Thyroid gland (tissue), 4 donors: Measurements from ENCODE around the gene KCNMA1. TPM values are rescaled to one million over a fixed set of nuclear protein-coding genes. Genes with fewer than 3 reads are reported as not detected.
"Not testable (repeated sequence)": the region's sequence is repeated elsewhere in the genome, so short reads cannot be mapped to it uniquely, and the experiment has no call there.

Experiments used
- DNase-seq, 2 donors: peaks; one replicate each; pipeline ENCODE4 v3.0.0-alpha.2; 2019
- H3K27ac ChIP-seq, 3 donors: fragments of 200-600 bp; sonication (generic); 1 replicate in 2 of 3; 2 replicates in 1 of 3; pipeline ENCODE4 v1.5.1; 2016 to 2019; ENCODE audit warnings: mild to moderate bottlenecking in 1 of 3, moderate library complexity in 1 of 3
- H3K27me3 ChIP-seq: fragments of 200-600 bp; sonication (generic); one replicate; pipeline ENCODE4 v1.5.1; 2019
- H3K36me3 ChIP-seq, 2 donors: fragments of 200-600 bp; sonication (generic); one replicate each; pipeline ENCODE4 v1.5.1; 2016 to 2019
- H3K4me1 ChIP-seq, 2 donors: fragments of 200-600 bp; sonication (generic); one replicate each; pipeline ENCODE4 v1.5.1; 2017 to 2019
- H3K4me3 ChIP-seq, 3 donors: fragments of 200-600 bp; sonication (generic); replicated peaks in 1 of 3; 1 replicate in 2 of 3; 2 replicates in 1 of 3; pipeline ENCODE4 v1.5.1; 2016; ENCODE audit warnings: mild to moderate bottlenecking in 1 of 3
- H3K9me3 ChIP-seq: fragments of 200-600 bp; sonication (generic); one replicate; pipeline ENCODE4 v1.5.1; 2017
- POLR2A ChIP-seq, 2 donors: fragments of 450-650 bp; IDR thresholded peaks; one replicate each; pipeline ENCODE4 v1.6.1; 2017; ENCODE audit warnings: antibody characterized with exemption in 2 of 2, mild to moderate bottlenecking in 2 of 2, moderate library complexity in 1 of 2
- WGBS, 2 donors: methylation state at CpG; one replicate each; pipeline ENCODE4 v1.1.5; 2017; 5-methylcytosine and 5-hydroxymethylcytosine counted together
- intact Hi-C: fragments of 100-400 bp; cut with DNase I; formaldehyde crosslinking; loops from one replicate; pipeline ENCODE4 v1.15.1; 2023
- total RNA-seq, 4 donors: library from RNA; depleted of rRNA; stranded (reverse); fragments of >200 nt; gene quantifications; one replicate each; pipeline ENCODE4 v1.2.3, GENCODE V29; 2016
- TF ChIP-seq, protein P1 (sequence below), 6 experiments: fragments of 200-600 bp in 3 of 6; fragments of 450-650 bp in 3 of 6; sonication (generic) in 3 of 6; IDR thresholded peaks; one replicate each; pipeline ENCODE4 v1.5.1; 2016 to 2019; ENCODE audit warnings: antibody characterized with exemption in 6 of 6, mild to moderate bottlenecking in 2 of 6, inconsistent platforms in 1 of 6, moderate library complexity in 1 of 6

Gene KCNMA1
- total RNA-seq: 1 to 10 TPM; 2.5 to 5.1 (median 3.6) TPM

DNA sequence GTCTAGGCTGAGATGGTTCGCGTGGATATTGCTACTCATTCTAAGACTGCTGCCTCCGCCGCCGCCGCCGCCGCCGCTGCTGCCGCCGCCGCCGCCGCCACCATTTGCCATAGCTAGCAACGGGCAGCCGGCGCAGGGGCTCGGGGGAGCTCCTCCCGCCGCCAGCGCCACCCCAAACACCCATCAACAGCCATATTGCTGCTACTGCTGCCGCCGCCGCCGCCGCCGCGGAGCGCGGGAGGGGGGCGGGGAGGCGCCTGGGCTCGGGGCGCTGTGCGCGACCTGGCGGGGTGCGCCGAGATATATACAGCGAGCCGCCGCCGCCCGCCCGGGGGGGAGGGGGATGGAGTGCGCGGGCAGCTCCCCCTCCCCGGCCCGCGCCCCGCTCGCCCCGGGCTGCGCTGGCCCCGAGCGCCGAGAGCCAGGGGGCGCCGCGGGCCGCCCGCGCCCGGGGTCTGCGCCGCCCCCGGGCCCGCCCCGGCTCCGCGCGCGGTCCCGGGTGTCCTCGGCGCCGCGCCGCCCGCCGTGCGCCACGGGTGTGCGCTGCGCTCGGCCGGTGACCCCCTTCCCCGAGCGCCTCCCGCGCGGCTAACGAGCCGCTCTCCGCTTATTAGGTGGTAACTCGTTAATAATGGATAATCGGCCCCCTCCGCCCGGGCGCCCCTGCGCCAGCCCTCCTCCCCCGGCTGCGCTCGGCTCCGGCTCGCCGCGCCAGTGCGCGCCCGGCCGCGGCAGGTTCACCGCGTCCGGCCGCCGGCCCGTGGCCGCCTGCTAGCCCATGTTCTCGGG is at the start of gene KCNMA1:
TSS of gene KCNMA1 (minus strand) at position 277 of the 789 bp plus-strand sequence.
- no peak for TF ChIP-seq POLR2A (IDR thresholded peaks at IDR 0.05)
- TF ChIP-seq, protein P1, sequence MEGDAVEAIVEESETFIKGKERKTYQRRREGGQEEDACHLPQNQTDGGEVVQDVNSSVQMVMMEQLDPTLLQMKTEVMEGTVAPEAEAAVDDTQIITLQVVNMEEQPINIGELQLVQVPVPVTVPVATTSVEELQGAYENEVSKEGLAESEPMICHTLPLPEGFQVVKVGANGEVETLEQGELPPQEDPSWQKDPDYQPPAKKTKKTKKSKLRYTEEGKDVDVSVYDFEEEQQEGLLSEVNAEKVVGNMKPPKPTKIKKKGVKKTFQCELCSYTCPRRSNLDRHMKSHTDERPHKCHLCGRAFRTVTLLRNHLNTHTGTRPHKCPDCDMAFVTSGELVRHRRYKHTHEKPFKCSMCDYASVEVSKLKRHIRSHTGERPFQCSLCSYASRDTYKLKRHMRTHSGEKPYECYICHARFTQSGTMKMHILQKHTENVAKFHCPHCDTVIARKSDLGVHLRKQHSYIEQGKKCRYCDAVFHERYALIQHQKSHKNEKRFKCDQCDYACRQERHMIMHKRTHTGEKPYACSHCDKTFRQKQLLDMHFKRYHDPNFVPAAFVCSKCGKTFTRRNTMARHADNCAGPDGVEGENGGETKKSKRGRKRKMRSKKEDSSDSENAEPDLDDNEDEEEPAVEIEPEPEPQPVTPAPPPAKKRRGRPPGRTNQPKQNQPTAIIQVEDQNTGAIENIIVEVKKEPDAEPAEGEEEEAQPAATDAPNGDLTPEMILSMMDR (IDR thresholded peaks at IDR 0.05): no peak
- Histone ChIP-seq H3K27me3 (peaks cover 17% of the 10 kb centered on the region), H3K9me3 (no peaks in the 10 kb centered on the region), H3K4me1 (peaks cover 0 to 12% of the 10 kb centered on the region in 2 donors), H3K4me3 (peak within 1 kb of the TSS in 1 of 3 donors; percentile 27), H3K27ac (no peak within 1 kb of the TSS), H3K36me3 (no peaks in the 10 kb centered on the region)
- no peak for DNase-seq
- WGBS, 2 donors: 1 to 5% methylated on average over 9 to 17 of the region's 121 CpGs
- intact Hi-C loops: loop anchor here (2.0 kb wide), 1 partner anchor 245 kb away; no protein-coding TSS in a partner anchor

DNA sequence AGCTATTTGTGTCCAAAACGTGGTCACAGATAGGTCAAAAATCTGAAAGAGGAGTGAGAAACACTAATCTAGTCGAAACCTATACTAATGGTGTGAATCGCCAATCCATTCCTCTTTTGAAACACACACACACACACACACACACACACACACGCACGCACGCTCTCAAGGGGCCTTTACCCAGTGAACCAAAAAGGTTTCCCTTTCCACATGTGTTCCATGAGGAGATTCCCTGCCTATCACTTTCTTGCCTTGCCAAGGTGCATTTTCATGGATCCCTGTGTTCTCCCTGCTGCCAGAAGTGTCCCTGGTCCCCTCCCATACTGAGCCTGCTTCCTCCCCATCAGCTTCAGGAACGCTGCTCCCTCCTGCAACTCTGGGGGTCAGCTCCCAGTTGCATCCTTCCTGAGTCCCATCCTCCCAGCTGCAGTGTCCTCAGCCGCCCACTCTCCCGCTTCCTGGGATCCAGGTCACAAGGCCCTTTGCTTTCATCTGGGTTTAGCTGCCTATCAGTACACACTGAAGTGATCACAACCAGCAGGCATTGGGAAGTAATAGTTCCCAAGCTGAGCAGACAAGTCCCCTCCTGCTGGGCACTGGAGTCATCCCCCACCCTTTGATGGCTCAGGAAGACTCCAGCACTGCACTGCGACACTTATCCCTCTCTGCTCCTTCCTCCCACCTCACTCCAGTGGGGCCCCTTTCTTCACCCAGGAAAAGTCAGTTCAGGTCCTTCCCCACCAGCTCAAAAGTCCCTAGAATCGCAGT is 49.2 kb upstream of the KCNMA1 start:
- Histone ChIP-seq H3K27me3 (no peaks in the 10 kb centered on the region), H3K4me3 (no peak overlapping the region), H3K36me3 (no peaks in the 10 kb centered on the region), H3K27ac (no peak overlapping the region), H3K9me3 (no peaks in the 10 kb centered on the region), H3K4me1 (no peaks in the 10 kb centered on the region)
- DNase-seq: no peak
- TF ChIP-seq POLR2A (IDR thresholded peaks at IDR 0.05): no peak
- TF ChIP-seq, protein P1 (IDR thresholded peaks at IDR 0.05): no peak
- 72 to 77% methylated on average over 11 of the region's 11 CpGs for WGBS, 2 donors
- intact Hi-C loops: no loop called here

DNA sequence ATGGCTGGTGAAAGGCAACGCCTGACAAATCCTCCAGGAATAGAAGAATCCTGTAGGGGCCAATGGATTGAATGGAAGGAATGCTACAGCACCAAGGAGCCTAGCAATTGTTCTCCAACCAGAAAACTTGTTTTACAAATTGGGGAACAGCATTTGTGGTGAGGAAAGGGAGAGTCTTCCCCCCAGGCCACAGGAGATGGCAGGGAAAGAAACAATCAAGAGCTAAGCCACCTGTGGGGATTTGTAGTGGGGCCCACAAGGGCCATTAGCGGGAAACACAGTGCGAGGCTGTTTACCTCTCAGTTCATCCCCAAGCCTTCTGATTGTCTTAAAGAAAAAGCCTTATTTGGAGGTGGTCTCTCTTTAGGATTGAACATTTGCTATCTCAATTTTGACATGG is 48.5 kb upstream of the KCNMA1 start:
- Histone ChIP-seq H3K27me3 (no peaks in the 10 kb centered on the region), H3K4me3 (no peak overlapping the region), H3K9me3 (no peaks in the 10 kb centered on the region), H3K4me1 (no peaks in the 10 kb centered on the region), H3K27ac (no peak overlapping the region), H3K36me3 (no peaks in the 10 kb centered on the region)
- no peak for DNase-seq
- TF ChIP-seq, protein P1 (IDR thresholded peaks at IDR 0.05): no peak
- no peak for TF ChIP-seq POLR2A (IDR thresholded peaks at IDR 0.05)
- WGBS, 2 donors: 77 to 83% methylated on average over 3 of the region's 3 CpGs
- intact Hi-C loops: no loop called here

DNA sequence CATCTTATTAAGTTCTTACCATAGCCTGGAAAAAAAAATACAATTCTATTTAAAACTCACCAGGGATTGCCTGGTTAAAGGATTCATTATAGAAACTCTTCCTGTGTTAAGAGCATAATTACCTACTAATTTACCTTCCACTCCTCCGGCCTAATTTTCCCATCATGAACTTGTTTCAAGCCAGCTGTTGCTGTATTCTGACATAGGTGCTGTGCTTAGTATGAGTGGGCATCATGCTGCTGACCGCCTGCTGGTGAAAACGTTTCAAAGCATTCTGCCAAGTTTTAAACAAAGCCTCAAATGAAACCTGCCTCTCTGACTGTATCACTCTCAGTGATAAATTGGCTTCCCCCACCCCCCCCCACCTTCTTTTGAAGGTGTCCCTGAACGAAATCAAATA is 47.8 kb upstream of the KCNMA1 start:
- intact Hi-C loops: no loop called here
- H3K9me3 ChIP-seq: no peaks in the 10 kb centered on the region
- no peak overlapping the region for H3K4me3 ChIP-seq
- 62 to 68% methylated on average over 4 of the region's 4 CpGs for WGBS, 2 donors
- no peaks in the 10 kb centered on the region for H3K36me3 ChIP-seq
- H3K27ac ChIP-seq: no peak overlapping the region
- no peak for DNase-seq
- H3K27me3 ChIP-seq: no peaks in the 10 kb centered on the region
- H3K4me1 ChIP-seq: no peaks in the 10 kb centered on the region
- no peak for TF ChIP-seq POLR2A (IDR thresholded peaks at IDR 0.05)
- TF ChIP-seq, protein P1 (IDR thresholded peaks at IDR 0.05): no peak

DNA sequence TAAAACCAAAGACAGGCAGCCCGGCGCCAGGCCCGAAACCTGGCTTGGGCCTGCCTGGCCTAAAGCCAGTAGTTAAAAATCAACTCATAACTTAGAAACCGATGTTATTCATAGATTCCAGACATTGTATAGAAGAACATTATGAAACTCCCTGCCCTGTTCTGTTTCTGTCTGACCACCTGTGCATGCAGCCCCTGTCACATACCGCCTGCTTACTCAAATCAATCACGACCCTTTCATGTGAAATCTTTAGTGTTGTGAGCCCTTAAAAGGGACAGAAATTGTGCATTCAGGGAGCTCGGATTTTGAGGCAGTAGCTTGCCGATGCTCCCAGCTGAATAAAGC is 45.5 kb upstream of the KCNMA1 start:
- DNase-seq, intact Hi-C loops, H3K4me3 ChIP-seq, H3K27me3 ChIP-seq, H3K4me1 ChIP-seq, H3K27ac ChIP-seq, H3K36me3 ChIP-seq, H3K9me3 ChIP-seq: not testable (repeated sequence)
- WGBS, 2 donors: 88 to 93% methylated on average over 8 of the region's 8 CpGs
